Astrocyte of the cerebellum (primary cell): Measurements from ENCODE around the gene GSTM1.

Source experiments
- DNase-seq: peaks from one replicate; pipeline ENCODE4 v3.0.0-alpha.2; 2011; ENCODE audit warnings: low read depth
- H3K4me3 ChIP-seq: 2 replicates; pipeline ENCODE4 v1.5.1; 2011; ENCODE audit warnings: mild to moderate bottlenecking, low read depth, low read length, moderate library complexity
- CTCF ChIP-seq: IDR thresholded peaks from 2 replicates; pipeline ENCODE4 v1.5.1; 2012; ENCODE audit warnings: low read length, low read depth, moderate library complexity, mild to moderate bottlenecking; ENCODE audit errors: missing control alignments
- in situ Hi-C: cut with HindIII; loops from 2 replicates; pipeline ENCODE4 v1.10.0; 2017; ENCODE audit warnings: low sequenced_read_pairs

The GSTM1 gene

DNA sequence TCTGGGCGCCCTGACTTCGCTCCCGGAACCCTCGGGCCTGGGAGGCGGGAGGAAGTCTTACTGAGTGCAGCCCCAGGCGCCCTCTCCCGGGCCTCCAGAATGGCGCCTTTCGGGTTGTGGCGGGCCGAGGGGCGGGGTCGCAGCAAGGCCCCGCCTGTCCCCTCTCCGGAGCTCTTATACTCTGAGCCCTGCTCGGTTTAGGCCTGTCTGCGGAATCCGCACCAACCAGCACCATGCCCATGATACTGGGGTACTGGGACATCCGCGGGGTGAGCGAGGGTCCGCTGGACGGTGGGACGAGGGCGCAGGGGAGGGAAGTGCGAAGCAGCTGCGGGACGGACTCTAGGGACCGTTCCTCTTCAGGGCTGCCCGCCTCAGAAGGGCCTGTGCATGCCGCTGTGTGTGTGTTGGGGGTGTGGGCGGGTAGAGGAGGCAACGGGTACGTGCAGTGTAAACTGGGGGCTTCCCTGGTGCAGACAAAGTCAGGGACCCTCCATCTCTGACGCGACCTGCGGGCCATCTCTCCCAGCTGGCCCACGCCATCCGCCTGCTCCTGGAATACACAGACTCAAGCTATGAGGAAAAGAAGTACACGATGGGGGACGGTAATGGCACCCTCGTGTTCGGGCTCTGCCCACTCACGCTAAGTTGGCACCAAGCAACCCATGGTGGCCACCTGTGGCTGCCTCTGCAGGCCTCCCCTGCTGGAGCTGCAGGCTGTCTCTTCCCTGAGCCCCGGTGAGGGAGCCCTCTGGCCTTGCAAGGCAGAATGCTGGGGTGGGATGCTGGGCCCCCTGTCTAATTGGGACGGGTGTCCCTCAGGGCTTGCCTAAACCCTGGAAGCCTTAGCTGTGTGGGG, at the start of gene GSTM1:
Gene GSTM1, plus strand, starts transcription at position 177 of the 859 bp plus-strand sequence. Its CDS starts 57 bp downstream, at position 234.
- in situ Hi-C loops = no loop called here

DNA sequence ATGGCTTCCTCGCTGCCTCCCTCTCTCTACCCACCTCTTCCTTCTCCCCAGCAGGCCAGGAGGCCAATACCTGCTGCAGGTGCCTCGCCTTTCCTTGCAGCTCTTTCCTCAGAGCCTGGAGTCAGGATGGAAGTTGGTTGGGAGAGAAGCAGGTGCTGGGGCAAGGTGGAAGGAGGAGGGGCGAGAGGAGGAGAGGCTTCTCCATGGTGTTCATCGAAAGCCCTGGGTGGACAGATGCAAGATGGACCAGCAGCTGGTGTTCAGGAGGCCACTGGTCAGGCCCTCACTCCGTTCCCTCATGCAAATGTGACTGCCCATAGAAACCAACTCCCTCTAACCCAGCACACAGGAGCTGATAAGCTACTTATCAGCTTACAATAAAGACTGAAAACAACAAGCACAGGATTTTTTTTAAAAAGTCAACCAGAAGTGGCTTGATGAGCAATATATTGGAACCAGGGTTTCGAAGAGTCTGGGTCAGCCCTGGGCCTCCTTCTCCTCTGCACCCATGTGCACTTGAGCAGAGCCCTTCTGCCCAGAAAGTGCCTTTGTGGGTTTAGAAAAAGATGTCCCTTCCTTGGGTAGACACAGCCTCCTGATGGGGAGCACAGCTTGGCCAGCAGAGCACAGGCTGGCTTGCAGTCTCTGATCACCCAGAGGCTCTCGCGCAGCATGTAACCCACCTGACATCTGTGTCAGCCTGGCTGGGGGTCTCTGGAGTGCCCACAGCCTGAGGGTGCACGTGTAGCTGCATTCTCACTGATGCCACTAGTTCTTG, 48.4 kb upstream of the GSTM1 start:
- in situ Hi-C loops = no loop called here
- H3K4me3 ChIP-seq = no peak overlapping the region
- no peak for TF ChIP-seq CTCF
- DNase-seq = no peak

More for the DNA sequence above, at the start of gene GSTM1:
- DNase-seq = peak; percentile 12
- TF ChIP-seq CTCF = peak; percentile 27
- peak within 1 kb of the TSS; percentile 38 for H3K4me3 ChIP-seq

GRCh38 chr1:109639841-109640184, 47.8 kb upstream of the GSTM1 start:
- no peak for TF ChIP-seq CTCF
- no peak for DNase-seq
- in situ Hi-C loops = loop anchor here (10.0 kb wide), 3 partner anchors 105 to 365 kb away; partner anchors contain the start of genes EPS8L3 and GPR61
- no peak overlapping the region for H3K4me3 ChIP-seq

DNA sequence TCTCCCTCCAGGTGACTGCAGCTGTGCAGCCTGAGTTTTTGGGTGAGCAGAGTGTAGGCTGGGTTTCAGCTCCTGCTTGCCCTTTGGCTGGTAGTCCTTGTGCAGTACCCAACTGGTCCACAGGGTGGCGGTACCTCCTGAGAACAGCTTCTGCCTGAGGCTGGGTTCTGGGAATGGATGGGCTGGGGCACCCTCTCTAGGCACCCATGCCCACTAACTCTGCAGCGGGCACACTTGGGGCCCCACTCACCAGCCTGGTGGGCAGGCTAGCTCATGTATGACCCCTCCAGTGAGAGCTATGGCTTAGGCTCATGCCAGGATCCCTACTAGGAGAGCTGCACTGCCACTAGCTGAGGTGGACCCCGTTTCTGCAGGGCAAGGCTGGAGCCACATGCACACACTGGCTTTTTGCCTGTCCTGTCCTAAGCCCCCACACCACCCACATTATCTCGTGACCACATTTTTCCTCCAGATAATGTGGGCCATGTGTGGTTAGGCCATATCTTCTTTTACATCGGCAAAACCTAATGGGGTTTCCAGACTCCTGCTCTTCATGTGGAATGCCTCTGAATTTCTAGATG, 47.2 kb upstream of the GSTM1 start:
- DNase-seq = no peak
- in situ Hi-C loops = loop anchor here (10.0 kb wide), 3 partner anchors 106 to 364 kb away; partner anchors contain the start of genes EPS8L3 and GPR61
- peak; percentile 93 for TF ChIP-seq CTCF
- H3K4me3 ChIP-seq = no peak overlapping the region

GRCh38 chr1:109641078-109641740, 46.4 kb upstream of the GSTM1 start:
- in situ Hi-C loops = loop anchor here (10.0 kb wide), 3 partner anchors 106 to 364 kb away; partner anchors contain the start of genes EPS8L3 and GPR61
- no peak for DNase-seq
- no peak overlapping the region for H3K4me3 ChIP-seq
- TF ChIP-seq CTCF = no peak

GRCh38 chr1:109641861-109642260, 45.8 kb upstream of the GSTM1 start:
- H3K4me3 ChIP-seq = no peak overlapping the region
- no peak for DNase-seq
- TF ChIP-seq CTCF = no peak
- in situ Hi-C loops = loop anchor here (10.0 kb wide), 3 partner anchors 107 to 363 kb away; partner anchors contain the start of genes EPS8L3 and GPR61
